GM13977 (cell line): ENCODE data around the gene LDLRAD3.

Source experiments
- DNase-seq: peaks from one replicate; pipeline ENCODE4 v3.0.0; 2012; ENCODE audit warnings: low spot score
- in situ Hi-C: fragments of 300-500 bp; cut with MboI; formaldehyde crosslinking; loops from one replicate; pipeline ENCODE4 v1.12.0; 2022; ENCODE audit warnings: low sequenced_read_pairs, low pct_unique_long_range_greater_than_20kb, mixed read lengths, inconsistent platforms; ENCODE audit not compliant: unreplicated experiment
- TF ChIP-seq, protein P1 (sequence below): IDR thresholded peaks from 2 replicates; pipeline ENCODE4 v1.5.1; 2012; ENCODE audit warnings: mild to moderate bottlenecking, control low read depth; ENCODE audit not compliant: insufficient read depth; ENCODE audit errors: extremely low read depth, missing control alignments

The LDLRAD3 gene

DNA sequence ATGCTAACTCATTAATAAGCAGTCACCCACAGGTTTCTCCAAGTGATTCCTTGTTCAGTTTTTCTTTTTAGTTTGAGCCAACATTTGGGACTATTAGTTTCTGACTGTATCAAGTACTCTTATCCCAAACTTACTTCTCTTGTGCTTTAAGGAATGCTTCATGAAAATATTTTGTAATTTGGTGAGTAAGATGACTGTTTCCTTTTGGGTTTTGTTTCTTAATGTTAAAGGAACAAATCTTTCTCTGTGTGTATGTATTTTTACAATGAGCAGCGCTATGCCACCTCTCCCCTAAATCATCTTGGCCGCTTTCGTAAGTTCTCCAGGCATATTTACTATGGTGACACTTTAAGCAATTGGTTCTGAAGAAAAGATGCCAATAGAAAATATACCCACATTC, 72.4 kb downstream of the LDLRAD3 start:
- no peak for DNase-seq
- in situ Hi-C loops = no loop called here
- TF ChIP-seq, protein P1, sequence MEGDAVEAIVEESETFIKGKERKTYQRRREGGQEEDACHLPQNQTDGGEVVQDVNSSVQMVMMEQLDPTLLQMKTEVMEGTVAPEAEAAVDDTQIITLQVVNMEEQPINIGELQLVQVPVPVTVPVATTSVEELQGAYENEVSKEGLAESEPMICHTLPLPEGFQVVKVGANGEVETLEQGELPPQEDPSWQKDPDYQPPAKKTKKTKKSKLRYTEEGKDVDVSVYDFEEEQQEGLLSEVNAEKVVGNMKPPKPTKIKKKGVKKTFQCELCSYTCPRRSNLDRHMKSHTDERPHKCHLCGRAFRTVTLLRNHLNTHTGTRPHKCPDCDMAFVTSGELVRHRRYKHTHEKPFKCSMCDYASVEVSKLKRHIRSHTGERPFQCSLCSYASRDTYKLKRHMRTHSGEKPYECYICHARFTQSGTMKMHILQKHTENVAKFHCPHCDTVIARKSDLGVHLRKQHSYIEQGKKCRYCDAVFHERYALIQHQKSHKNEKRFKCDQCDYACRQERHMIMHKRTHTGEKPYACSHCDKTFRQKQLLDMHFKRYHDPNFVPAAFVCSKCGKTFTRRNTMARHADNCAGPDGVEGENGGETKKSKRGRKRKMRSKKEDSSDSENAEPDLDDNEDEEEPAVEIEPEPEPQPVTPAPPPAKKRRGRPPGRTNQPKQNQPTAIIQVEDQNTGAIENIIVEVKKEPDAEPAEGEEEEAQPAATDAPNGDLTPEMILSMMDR = no peak

DNA sequence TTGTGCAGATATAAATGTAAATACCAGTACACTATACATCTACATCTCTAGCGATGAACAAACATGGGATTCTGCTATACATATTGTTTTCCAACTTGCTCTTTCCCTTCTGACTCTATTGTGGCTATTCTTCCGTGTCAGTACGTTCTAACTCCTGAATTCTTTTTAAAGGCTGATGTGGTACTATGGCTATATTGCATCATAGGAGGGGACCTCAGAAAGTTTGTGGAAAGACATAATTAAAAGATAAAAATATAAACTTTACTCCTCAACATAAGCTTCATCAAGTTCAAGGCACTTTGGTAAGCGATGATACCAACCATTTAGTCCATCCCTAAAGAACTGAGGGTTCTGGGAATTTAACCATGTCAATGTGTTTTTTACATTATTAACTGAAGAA, 72.8 kb downstream of the LDLRAD3 start:
- TF ChIP-seq, protein P1 = no peak
- DNase-seq = no peak
- in situ Hi-C loops = no loop called here

DNA sequence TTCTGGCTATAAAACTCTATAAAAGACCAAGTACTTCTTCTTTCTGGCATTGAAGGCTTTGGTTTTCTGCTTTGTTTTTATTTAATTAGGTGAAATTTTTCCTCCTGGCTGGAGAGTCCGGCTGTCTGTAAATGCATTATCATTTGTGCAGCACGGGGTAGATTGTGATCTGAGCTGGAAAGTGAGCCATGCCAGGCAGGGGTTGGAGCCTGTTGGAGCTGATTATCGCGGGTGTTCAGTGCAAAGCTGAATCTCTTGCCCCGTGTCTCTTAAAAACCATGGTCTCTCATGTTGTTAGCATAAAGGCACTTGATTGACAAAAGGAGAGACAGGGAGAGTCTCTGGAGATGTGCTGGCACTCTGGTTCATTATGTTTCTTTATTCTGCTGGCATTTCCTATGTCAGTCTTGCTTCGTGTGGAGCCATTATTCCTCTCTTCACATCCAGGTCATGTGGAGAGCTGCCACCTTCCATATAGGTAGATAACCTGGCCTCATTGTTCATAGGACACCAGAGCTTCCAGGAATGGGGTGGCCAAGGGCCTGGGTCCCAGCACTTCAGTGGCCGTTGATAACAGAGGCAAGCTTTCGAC, 75.2 kb downstream of the LDLRAD3 start:
- in situ Hi-C loops = no loop called here
- DNase-seq = no peak
- TF ChIP-seq, protein P1 = no peak

DNA sequence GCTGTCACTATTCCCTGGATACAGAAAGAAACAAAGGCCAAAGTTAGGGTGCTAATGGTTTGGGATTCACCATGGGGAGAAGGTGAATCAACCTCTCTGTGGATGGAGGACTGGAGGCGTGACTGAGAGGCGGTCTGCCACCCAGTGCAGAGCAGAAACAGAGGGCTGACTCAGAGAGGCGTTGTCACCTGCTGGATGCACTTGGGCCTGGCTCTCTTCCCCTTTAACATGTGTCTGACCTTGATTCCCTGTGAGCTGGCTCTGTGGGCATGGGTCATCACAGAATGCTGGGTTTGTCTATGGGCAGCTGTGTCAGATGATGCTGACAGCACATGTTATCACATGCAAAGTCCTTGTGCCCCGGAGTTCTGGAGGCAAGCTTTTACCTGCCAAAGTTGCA, 75.9 kb downstream of the LDLRAD3 start:
- in situ Hi-C loops = no loop called here
- DNase-seq = no peak
- TF ChIP-seq, protein P1 = no peak

DNA sequence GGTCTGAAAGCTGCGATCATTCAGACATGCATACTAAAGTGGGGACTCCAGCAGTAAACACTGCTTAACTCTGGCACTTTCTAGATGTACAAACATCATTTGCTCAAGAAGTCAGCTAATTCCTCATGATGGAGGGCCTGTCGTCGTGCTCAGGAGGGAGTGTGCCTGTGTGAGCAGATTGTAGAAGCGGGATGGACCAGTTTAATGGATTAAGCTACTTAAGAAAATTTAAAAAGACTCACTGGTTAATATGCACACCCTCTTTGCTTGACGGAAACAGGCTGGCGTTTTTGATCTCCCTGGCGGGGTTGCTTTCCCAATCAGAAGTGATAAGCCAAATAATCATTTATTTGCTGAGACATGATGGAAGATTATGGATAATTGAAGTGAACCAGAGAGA, 79.0 kb downstream of the LDLRAD3 start:
- no peak for DNase-seq
- in situ Hi-C loops = no loop called here
- TF ChIP-seq, protein P1 = no peak

DNA sequence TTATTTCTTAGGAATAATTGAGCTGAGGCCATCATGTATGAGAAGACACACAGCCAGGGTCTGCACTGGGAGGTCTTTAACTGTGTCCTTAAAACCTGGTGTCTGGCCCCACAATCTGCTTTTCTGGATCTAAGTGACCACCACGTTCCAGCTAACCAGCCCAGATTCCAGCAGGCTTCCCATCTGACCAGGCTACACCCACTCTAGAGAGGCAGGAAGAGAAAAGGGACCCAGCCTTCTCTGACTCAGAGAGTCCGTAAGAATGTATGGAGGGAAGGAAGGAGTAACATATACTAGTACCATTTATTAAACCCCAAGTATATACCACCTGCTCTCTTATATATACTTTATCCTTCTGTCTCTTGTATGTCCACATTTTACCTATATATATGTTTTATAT, 80.1 kb downstream of the LDLRAD3 start:
- no peak for DNase-seq
- TF ChIP-seq, protein P1 = no peak
- in situ Hi-C loops = no loop called here

DNA sequence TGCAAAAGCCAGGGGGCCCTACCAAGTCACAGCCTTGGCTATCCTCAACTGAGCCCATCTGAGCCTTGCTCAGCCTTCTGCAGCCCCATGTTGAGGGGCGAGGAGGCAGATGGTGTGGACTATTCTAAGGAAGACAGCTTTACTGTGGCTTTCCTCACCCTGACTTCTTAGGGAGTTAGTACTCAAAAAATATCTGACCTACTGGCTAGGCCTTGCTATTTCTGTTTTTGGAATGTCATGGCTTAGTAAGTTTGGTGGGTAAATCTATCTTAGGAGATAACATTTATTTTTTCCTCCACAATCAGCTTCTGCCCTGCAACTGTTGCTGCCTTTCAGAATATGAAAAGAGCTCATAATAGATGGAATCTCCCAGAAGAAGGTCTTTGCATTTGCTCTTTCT, 80.9 kb downstream of the LDLRAD3 start:
- no peak for DNase-seq
- TF ChIP-seq, protein P1 = no peak
- in situ Hi-C loops = no loop called here
